K562 (cell line): ENCODE measurements around the gene CORO1A. TPM values are rescaled to one million over a fixed set of nuclear protein-coding genes. Genes with fewer than 3 reads are reported as not detected.
"Not testable (repeated sequence)": the region's sequence is repeated elsewhere in the genome, so short reads cannot be mapped to it uniquely, and the experiment has no call there.

Experiments
- ATAC-seq: fragments of 200-7000 bp; cut with Tn5 transposase; 3 replicates; pipeline ENCODE4 v1.9.1; 2020; ENCODE audit warnings: moderate library complexity
- BruUV-seq: library from RNA; stranded (reverse); fragments of 400-500 nt; replicated peaks from 2 replicates; lab custom pipeline; 2021; lab: Mats Ljungman, UMichigan
- CTCF ChIA-PET: fragments of 300-600 bp; formaldehyde crosslinking; extraction: SDS; loops from one replicate; lab custom pipeline; 2021; ENCODE audit warnings: low intra/inter-chr PET ratio; lab: Yijun Ruan, JAX
- POLR2A ChIA-PET: fragments of 300-600, 350-650 bp; sonication (Branson Sonifier 250); formaldehyde crosslinking; extraction: SDS; loops from one replicate; lab custom pipeline; 2021; ENCODE audit warnings: antibody characterized with exemption, inconsistent platforms; lab: Yijun Ruan, JAX
- DNase-seq, 4 experiments: peaks; one replicate each; pipeline versions ENCODE4 v3.0.0 to v3.0.0-alpha.2; 2011 to 2018; ENCODE audit warnings: low spot score in 3 of 4, mixed read lengths in 3 of 4; ENCODE audit errors: extremely low read depth in 1 of 4
- FAIRE-seq: peaks from 2 replicates; lab custom pipeline; 2011; peaks lifted over from hg19 to GRCh38; lab: Jason Lieb, UNC
- H2AFZ ChIP-seq: 2 replicates; pipeline ENCODE4 v1.6.0; 2011; ENCODE audit warnings: low read depth, low read length, control low read depth, inconsistent platforms
- H3K27ac ChIP-seq: fragments of 200-600 bp; 3 replicates; pipeline ENCODE4 v1.8.0; 2011; ENCODE audit warnings: low read depth, mild to moderate bottlenecking, control low read depth, inconsistent platforms, low read length, moderate library complexity, mixed read lengths; ENCODE audit errors: extremely low read depth
- H3K27me3 ChIP-seq, 2 experiments: fragments of 300-600 bp in 1 of 2; 2 replicates in 1 of 2; 3 replicates in 1 of 2; pipeline versions ENCODE4 v1.6.0 to v1.8.0; 2011; ENCODE audit warnings: inconsistent platforms in 2 of 2, low read length in 2 of 2, mild to moderate bottlenecking in 1 of 2, mixed read lengths in 1 of 2, moderate library complexity in 1 of 2; ENCODE audit not compliant: control insufficient read depth in 2 of 2, insufficient read depth in 2 of 2
- H3K36me3 ChIP-seq: fragments of 300-600 bp; 3 replicates; pipeline ENCODE4 v1.8.0; 2011; ENCODE audit warnings: mild to moderate bottlenecking, low read length, inconsistent platforms; ENCODE audit not compliant: control insufficient read depth, insufficient read depth
- H3K4me1 ChIP-seq, 2 experiments: fragments of 200-600 bp in 1 of 2; replicated peaks in 1 of 2; 2 replicates in 1 of 2; 3 replicates in 1 of 2; pipeline versions ENCODE4 v1.5.1 to v1.8.0; 2011; ENCODE audit warnings: inconsistent platforms in 2 of 2, low read length in 2 of 2, mild to moderate bottlenecking in 1 of 2, mixed read lengths in 1 of 2, moderate library complexity in 1 of 2; ENCODE audit not compliant: control insufficient read depth in 2 of 2, insufficient read depth in 2 of 2
- H3K4me2 ChIP-seq: 2 replicates; pipeline ENCODE4 v1.6.1; 2011; ENCODE audit warnings: low read length, control low read depth, inconsistent platforms, mixed read lengths; ENCODE audit not compliant: insufficient read depth
- H3K4me3 ChIP-seq: fragments of 200-600 bp; sonication (generic), shearing (Covaris generic); 2 replicates; pipeline ENCODE4 v1.5.1; 2016; ENCODE audit warnings: control low read depth, inconsistent platforms
- H3K79me2 ChIP-seq: fragments of 200-600 bp; 3 replicates; pipeline ENCODE4 v1.8.0; 2011; ENCODE audit warnings: low read length, inconsistent platforms; ENCODE audit not compliant: control insufficient read depth, insufficient read depth
- H3K9ac ChIP-seq, 2 experiments: 2 replicates each; pipeline versions ENCODE4 v1.6.0 to v1.6.1; 2011; ENCODE audit warnings: low read depth in 2 of 2, low read length in 2 of 2, control low read depth in 1 of 2, inconsistent platforms in 1 of 2, mild to moderate bottlenecking in 1 of 2, mixed read lengths in 1 of 2; ENCODE audit not compliant: insufficient read depth in 1 of 2
- H3K9me1 ChIP-seq: one replicate; pipeline ENCODE4 v1.6.0; 2011; ENCODE audit warnings: inconsistent platforms, mild to moderate bottlenecking, low read length, moderate library complexity; ENCODE audit not compliant: control insufficient read depth, insufficient read depth
- H3K9me3 ChIP-seq: replicated peaks from 2 replicates; pipeline ENCODE4 v1.5.1; 2011; ENCODE audit warnings: low read depth, low read length, inconsistent platforms; ENCODE audit not compliant: control insufficient read depth, insufficient read depth
- H4K20me1 ChIP-seq: replicated peaks from 2 replicates; pipeline ENCODE4 v1.6.1; 2011; ENCODE audit warnings: low read length, inconsistent platforms, mixed read lengths; ENCODE audit not compliant: control insufficient read depth, insufficient read depth
- CEBPB ChIP-seq: fragments of 450-650 bp; IDR thresholded peaks from 2 replicates; pipeline ENCODE4 v1.6.1; 2016; ENCODE audit warnings: missing genetic modification characterization, missing compliant biosample characterization
- GABPB2 ChIP-seq: fragments of 250-450 bp; sonication (Bioruptor Pico); conservative IDR thresholded peaks from 2 replicates; pipeline ENCODE4 v1.5.1; 2021; ENCODE audit warnings: mild to moderate bottlenecking
- GATAD2B ChIP-seq: fragments of 450-650 bp; IDR thresholded peaks from 2 replicates; pipeline ENCODE4 v1.6.1; 2017; ENCODE audit warnings: mild to moderate bottlenecking, borderline replicate concordance
- IFI16 ChIP-seq: fragments of 250-450 bp; sonication (Bioruptor Pico); IDR thresholded peaks from 2 replicates; pipeline ENCODE4 v2.1.2; 2022; ENCODE audit warnings: mild to moderate bottlenecking, inconsistent platforms
- KAT7 ChIP-seq: sonication (generic); formaldehyde crosslinking; IDR thresholded peaks from 2 replicates; pipeline ENCODE4 v1.8.0; 2022; ENCODE audit warnings: missing genetic modification reagents, mild to moderate bottlenecking, borderline replicate concordance
- POLR3G ChIP-seq: IDR thresholded peaks from 2 replicates; pipeline ENCODE4 v1.6.1; 2011; ENCODE audit not compliant: insufficient read length, insufficient replicate concordance; ENCODE audit errors: extremely low read depth
- SMARCA5 ChIP-seq: fragments of 450-650 bp; IDR thresholded peaks from 2 replicates; pipeline ENCODE4 v1.6.1; 2016
- TBL1XR1 ChIP-seq, 2 experiments: IDR thresholded peaks; 2 replicates each; pipeline ENCODE4 v1.6.1; 2012; ENCODE audit warnings: improper control_type of control experiment in 2 of 2, low read length in 2 of 2, mild to moderate bottlenecking in 1 of 2
- XRCC4 ChIP-seq: IDR thresholded peaks from one replicate; pipeline ENCODE4 v1.6.1; 2011; ENCODE audit not compliant: insufficient read depth, insufficient read length; ENCODE audit errors: extremely low read depth
- ZKSCAN8 ChIP-seq: fragments of 200-800 bp; sonication (Bioruptor generic); IDR thresholded peaks from 2 replicates; pipeline ENCODE4 v1.6.1; 2016; ENCODE audit warnings: missing genetic modification characterization, missing compliant biosample characterization
- ZNF263 ChIP-seq: sonication (generic); formaldehyde crosslinking; IDR thresholded peaks from 2 replicates; pipeline ENCODE4 v1.8.0; 2022; ENCODE audit warnings: mild to moderate bottlenecking, missing genetic modification reagents, borderline replicate concordance
- ZNF830 ChIP-seq: fragments of 250-450 bp; sonication (Bioruptor Pico); IDR thresholded peaks from 2 replicates; pipeline ENCODE4 v1.5.0; 2021; ENCODE audit warnings: mild to moderate bottlenecking
- WGBS: fragments of 100-300 bp; shearing (Covaris generic); methylation state at CpG from one replicate; pipeline ENCODE4 v1.1.6; 2016; ENCODE audit warnings: low coverage, mixed read lengths; ENCODE audit not compliant: insufficient coverage; ENCODE audit errors: missing lambda C conversion rate; 5-methylcytosine and 5-hydroxymethylcytosine counted together
- in situ Hi-C: fragments of 300-500 bp; cut with MboI; formaldehyde crosslinking; loops from 4 replicates; pipeline ENCODE4 v1.15.0; 2018; ENCODE audit warnings: inconsistent platforms, mixed read lengths
- intact Hi-C: fragments of 100-400 bp; cut with micrococcal nuclease; formaldehyde crosslinking; loops from 2 replicates; pipeline ENCODE4 v1.14.2; 2022
- polyA plus RNA-seq, 8 experiments: library from polyadenylated mRNA; depleted of rRNA in 4 of 8; stranded (reverse) in 5 of 8; unstranded in 3 of 8; fragments of >200 nt; fragmentation: Nextera tagmentation in 2 of 8; fragmentation: Illumina TruSeq in 1 of 8; extraction: Ambion mirVana in 2 of 8; extraction: Trizol in 1 of 8; gene quantifications; 2 replicates each; pipeline versions ENCODE4 v1.2.1 to v1.2.3, GENCODE V29; 2011 to 2014; ENCODE audit warnings: inconsistent platforms in 1 of 8, missing spikeins in 1 of 8
- total RNA-seq, 7 experiments: library from RNA; depleted of rRNA in 6 of 7; stranded (reverse); fragments of >200 nt in 6 of 7; fragmentation: Illumina TruSeq in 2 of 7; extraction: Trizol in 2 of 7; gene quantifications; 2 replicates each; pipeline versions ENCODE4 v1.2.1 to v1.2.3, GENCODE V29; 2011 to 2021; ENCODE audit warnings: low replicate concordance in 1 of 7
- TF ChIP-seq, protein P1 (sequence below): fragments of 250-450 bp; sonication (Bioruptor Pico); IDR thresholded peaks from 2 replicates; pipeline ENCODE4 v1.5.1; 2021; ENCODE audit warnings: mild to moderate bottlenecking
- TF ChIP-seq, protein P2 (sequence below), 3 experiments: fragments of 200-800 bp in 1 of 3; sonication (Bioruptor generic) in 1 of 3; sonication (generic) in 1 of 3; formaldehyde crosslinking in 1 of 3; IDR thresholded peaks; 2 replicates each; pipeline versions ENCODE4 v1.6.1 to v1.8.0; 2016 to 2022; ENCODE audit warnings: mild to moderate bottlenecking in 2 of 3, missing compliant biosample characterization in 2 of 3, missing genetic modification characterization in 2 of 3, missing genetic modification reagents in 1 of 3

Gene CORO1A
- total and polyA plus RNA-seq, 9 of the 15 experiments (the other 6 are each of a cell fraction or from before 2014, with no cell fraction given), result 0.22 to 23.8 (median 7.6) TPM

DNA sequence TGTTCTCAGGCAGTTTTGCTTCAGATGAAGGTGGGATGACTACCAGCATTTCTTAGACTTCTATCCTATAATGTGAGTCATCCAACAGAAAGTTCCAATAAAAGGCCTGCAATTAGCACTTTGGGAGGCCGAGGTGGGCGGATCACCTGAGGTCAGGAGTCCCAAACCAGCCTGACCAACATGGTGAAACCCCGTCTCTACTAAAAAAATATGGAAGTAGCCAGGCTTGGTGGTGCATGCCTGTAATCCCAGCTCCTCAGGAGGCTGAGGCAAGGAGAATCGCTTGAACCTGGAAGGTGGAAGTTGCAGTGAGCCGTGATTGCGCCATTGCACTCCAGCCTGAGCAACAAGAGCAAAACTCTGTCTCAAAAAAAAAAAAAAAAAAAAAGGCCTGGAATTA, 6.5 kb upstream of the CORO1A start:
- FAIRE-seq, CTCF ChIA-PET, BruUV-seq, H3K9me1 ChIP-seq, intact Hi-C loops, H3K9me3 ChIP-seq, H4K20me1 ChIP-seq, H3K4me1 ChIP-seq, H3K36me3 ChIP-seq, H3K4me3 ChIP-seq, H3K27me3 ChIP-seq, H3K79me2 ChIP-seq, H3K9ac ChIP-seq, H3K27ac ChIP-seq, ATAC-seq, H2AFZ ChIP-seq, in situ Hi-C loops, DNase-seq, H3K4me2 ChIP-seq: not testable (repeated sequence)
- WGBS, result 44% methylated on average over 4 of the region's 6 CpGs
- POLR2A ChIA-PET, result interaction anchor here (1.1 kb wide), 1 partner anchor 59 kb away, joined by 3 read pairs; no protein-coding TSS in a partner anchor
- TF ChIP-seq CEBPB, result peak; percentile 73

DNA sequence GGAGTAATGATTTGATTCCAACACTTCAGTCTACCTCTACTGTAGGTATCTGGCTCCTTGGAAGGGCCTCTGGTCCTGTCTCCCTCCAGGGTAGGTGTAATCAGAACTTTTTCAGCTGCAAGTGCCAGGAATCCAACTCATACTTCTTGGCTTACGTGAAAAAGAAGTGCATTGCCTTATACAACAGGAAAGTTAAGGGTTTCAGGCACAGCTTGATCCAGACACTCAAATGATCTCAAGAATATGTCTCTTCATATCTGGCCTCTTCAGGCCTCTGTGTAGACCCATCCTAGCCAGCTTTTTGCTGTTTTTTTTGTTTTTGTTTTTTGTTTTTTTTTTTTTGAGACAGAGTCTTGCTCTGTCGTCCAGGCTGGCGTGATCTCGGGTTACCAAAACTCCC, 4.2 kb upstream of the CORO1A start:
- FAIRE-seq, result no peak
- H3K9me3 ChIP-seq, result no peaks in the 10 kb centered on the region
- H3K4me1 ChIP-seq, result peaks cover 3 to 17% of the 10 kb centered on the region in 2 experiments

More for the DNA sequence above, 4.2 kb upstream of the CORO1A start:
- CTCF ChIA-PET, result no interaction called here
- no peaks in the 10 kb centered on the region for H3K79me2 ChIP-seq
- TF ChIP-seq POLR3G (no peak), TBL1XR1 (IDR thresholded peaks at IDR 0.05; ENCODE audit: low read length in 2 of 2) (no peak), IFI16 (no peak), KAT7 (no peak), ZNF263 (CRISPR knock-in tag) (no peak), GABPB2 (no peak), GATAD2B (no peak), XRCC4 (no peak), ZKSCAN8 (CRISPR knock-in tag) (no peak), SMARCA5 (no peak), ZNF830 (CRISPR knock-in tag) (no peak)
- TF ChIP-seq, protein P1, sequence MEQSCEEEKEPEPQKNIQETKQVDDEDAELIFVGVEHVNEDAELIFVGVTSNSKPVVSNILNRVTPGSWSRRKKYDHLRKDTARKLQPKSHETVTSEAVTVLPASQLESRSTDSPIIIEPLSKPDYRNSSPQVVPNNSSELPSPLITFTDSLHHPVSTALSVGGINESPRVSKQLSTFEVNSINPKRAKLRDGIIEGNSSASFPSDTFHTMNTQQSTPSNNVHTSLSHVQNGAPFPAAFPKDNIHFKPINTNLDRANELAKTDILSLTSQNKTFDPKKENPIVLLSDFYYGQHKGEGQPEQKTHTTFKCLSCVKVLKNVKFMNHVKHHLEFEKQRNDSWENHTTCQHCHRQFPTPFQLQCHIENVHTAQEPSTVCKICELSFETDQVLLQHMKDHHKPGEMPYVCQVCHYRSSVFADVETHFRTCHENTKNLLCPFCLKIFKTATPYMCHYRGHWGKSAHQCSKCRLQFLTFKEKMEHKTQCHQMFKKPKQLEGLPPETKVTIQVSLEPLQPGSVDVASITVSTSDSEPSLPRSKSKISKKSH (CRISPR knock-in tag), result no peak
- TF ChIP-seq, protein P2, sequence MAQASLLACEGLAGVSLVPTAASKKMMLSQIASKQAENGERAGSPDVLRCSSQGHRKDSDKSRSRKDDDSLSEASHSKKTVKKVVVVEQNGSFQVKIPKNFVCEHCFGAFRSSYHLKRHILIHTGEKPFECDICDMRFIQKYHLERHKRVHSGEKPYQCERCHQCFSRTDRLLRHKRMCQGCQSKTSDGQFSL (CRISPR knock-in tag; IDR thresholded peaks at IDR 0.05), result no peak
- TF ChIP-seq, protein P2 (tag; IDR thresholded peaks at IDR 0.05), result no peak
- TF ChIP-seq, all 486 proteins: peak for 0
- Histone ChIP-seq H3K4me3 (no peak overlapping the region), H3K9ac (no peak overlapping the region), H3K9me1 (no peaks in the 10 kb centered on the region), H2AFZ (no peak overlapping the region), H4K20me1 (no peaks in the 10 kb centered on the region), H3K4me2 (no peak overlapping the region), H3K27me3 (no peaks in the 10 kb centered on the region), H3K36me3 (no peaks in the 10 kb centered on the region), H3K27ac (no peak overlapping the region)
- ATAC-seq (no peak), DNase-seq (no peak)
- in situ Hi-C loops, result no loop called here
- POLR2A ChIA-PET, result interaction anchor here (0.5 to 2.0 kb wide), 3 partner anchors 8 to 457 kb away, joined by 4 to 6 read pairs (median 5); no protein-coding TSS in a partner anchor
- intact Hi-C loops, result no loop called here
- WGBS, result 59% methylated on average over 4 of the region's 4 CpGs
- no TSS peak for BruUV-seq
